ENCODE data around the gene TRPM8. TPM values are rescaled to one million over a fixed set of nuclear protein-coding genes. Genes with fewer than 3 reads are reported as not detected.

Gene TRPM8
- total and polyA plus RNA-seq, 2 experiments from 2014 or later, result not detected

- H3K4me2 ChIP-seq (ENCODE audit: unreplicated experiment), result no peak overlapping the region
- H4K20me1 ChIP-seq (ENCODE audit: insufficient read depth), result no peaks in the 10 kb centered on the region
- no peak for DNase-seq
- no peak overlapping the region for H3K9ac ChIP-seq
- H3K4me1 ChIP-seq (ENCODE audit: insufficient read depth), result no peaks in the 10 kb centered on the region
- peaks cover 63% of the 10 kb centered on the region for H3K27me3 ChIP-seq (replicated peaks; ENCODE audit: insufficient read depth)
- TF ChIP-seq EZH2 (IDR thresholded peaks at IDR 0.05; ENCODE audit: insufficient read depth, poor library complexity, severe bottlenecking), result no peak
- TF ChIP-seq EZH2phosphoT487 (IDR thresholded peaks at IDR 0.05; ENCODE audit: insufficient read depth, low read depth), result no peak
- H2AFZ ChIP-seq, result no peak overlapping the region
- H3K36me3 ChIP-seq (ENCODE audit: low read depth), result no peaks in the 10 kb centered on the region
- H3K4me3 ChIP-seq, result no peak overlapping the region
- WGBS, 2 experiments (ENCODE audit: low coverage in 1 of 2, low lambda C conversion rate in 2 of 2, missing lambda C conversion rate in 2 of 2), result 55 to 66% methylated on average over 7 of the region's 7 CpGs
- no peaks in the 10 kb centered on the region for H3F3A ChIP-seq (ENCODE audit: insufficient read depth)
- in situ Hi-C loops (cut with MboI), result no loop called here
- no peaks in the 10 kb centered on the region for H3K9me2 ChIP-seq (ENCODE audit: insufficient read depth)
- no peaks in the 10 kb centered on the region for H3K9me3 ChIP-seq (ENCODE audit: low read depth)
- H3K27ac ChIP-seq, result no peak overlapping the region
- no peaks in the 10 kb centered on the region for H3K79me2 ChIP-seq (ENCODE audit: insufficient read depth)
These were observed 18.9 kb downstream of the TRPM8 start for GRCh38 chr2:233936089-233936488.

DNA sequence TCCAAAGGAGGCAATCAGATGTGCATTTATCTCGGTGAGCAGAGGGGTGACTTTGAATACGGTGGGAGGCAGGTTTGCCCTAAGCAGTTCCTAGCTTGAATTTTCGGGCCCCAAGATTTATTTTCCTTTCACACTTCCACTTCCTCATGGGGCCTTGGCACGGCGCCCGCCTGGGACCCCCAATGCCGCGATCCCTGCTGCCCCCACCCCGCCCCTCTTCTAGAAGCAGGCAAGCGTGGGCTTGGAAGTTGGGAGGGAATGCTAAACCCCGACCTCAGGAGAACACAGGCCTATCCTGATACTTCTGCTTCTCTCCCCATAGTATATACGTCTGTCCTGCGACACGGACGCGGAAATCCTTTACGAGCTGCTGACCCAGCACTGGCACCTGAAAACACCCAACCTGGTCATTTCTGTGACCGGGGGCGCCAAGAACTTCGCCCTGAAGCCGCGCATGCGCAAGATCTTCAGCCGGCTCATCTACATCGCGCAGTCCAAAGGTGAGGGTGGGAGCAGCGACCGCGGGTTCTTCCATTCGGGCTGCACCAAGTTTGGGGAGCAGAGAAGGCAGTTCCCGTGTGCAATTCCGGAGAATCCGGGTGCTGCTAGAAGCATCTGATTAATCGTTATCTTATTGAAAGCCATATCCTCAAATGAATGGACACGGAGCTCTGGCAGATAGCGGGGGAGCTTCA is 21.6 kb downstream of the TRPM8 start:
- H3K4me1 ChIP-seq (ENCODE audit: insufficient read depth), result no peaks in the 10 kb centered on the region
- TF ChIP-seq EZH2phosphoT487 (IDR thresholded peaks at IDR 0.05; ENCODE audit: insufficient read depth, low read depth) (no peak), EZH2 (IDR thresholded peaks at IDR 0.05; ENCODE audit: insufficient read depth, poor library complexity, severe bottlenecking) (no peak)
- H3K36me3 ChIP-seq (ENCODE audit: low read depth), result no peaks in the 10 kb centered on the region
- H3K4me2 ChIP-seq (ENCODE audit: unreplicated experiment), result no peak overlapping the region
- no peak overlapping the region for H3K27ac ChIP-seq
- H3K79me2 ChIP-seq (ENCODE audit: insufficient read depth), result no peaks in the 10 kb centered on the region
- H3K4me3 ChIP-seq, result no peak overlapping the region
- H3F3A ChIP-seq (ENCODE audit: insufficient read depth), result no peaks in the 10 kb centered on the region
- DNase-seq, result no peak
- 14 to 15% methylated on average over 32 to 36 of the region's 36 CpGs for WGBS, 2 experiments (ENCODE audit: low coverage in 1 of 2, low lambda C conversion rate in 2 of 2, missing lambda C conversion rate in 2 of 2)
- H4K20me1 ChIP-seq (ENCODE audit: insufficient read depth), result no peaks in the 10 kb centered on the region
- no peaks in the 10 kb centered on the region for H3K9me3 ChIP-seq (ENCODE audit: low read depth)
- H3K9me2 ChIP-seq (ENCODE audit: insufficient read depth), result no peaks in the 10 kb centered on the region
- no peak overlapping the region for H3K9ac ChIP-seq
- H2AFZ ChIP-seq, result no peak overlapping the region; the same call in 1 of the 2 replicates
- peaks cover 70% of the 10 kb centered on the region for H3K27me3 ChIP-seq (replicated peaks; ENCODE audit: insufficient read depth)
- in situ Hi-C loops (cut with MboI), result no loop called here

- H3F3A ChIP-seq (ENCODE audit: insufficient read depth), result no peaks in the 10 kb centered on the region
- DNase-seq, result no peak
- no peaks in the 10 kb centered on the region for H3K9me3 ChIP-seq (ENCODE audit: low read depth)
- no peak overlapping the region for H2AFZ ChIP-seq
- in situ Hi-C loops (cut with MboI), result no loop called here
- no peak overlapping the region for H3K27ac ChIP-seq
- H3K4me3 ChIP-seq, result no peak overlapping the region
- no peak overlapping the region for H3K9ac ChIP-seq
- H3K4me1 ChIP-seq (ENCODE audit: insufficient read depth), result no peaks in the 10 kb centered on the region
- TF ChIP-seq EZH2phosphoT487 (IDR thresholded peaks at IDR 0.05; ENCODE audit: insufficient read depth, low read depth) (no peak), EZH2 (IDR thresholded peaks at IDR 0.05; ENCODE audit: insufficient read depth, poor library complexity, severe bottlenecking) (no peak)
- H4K20me1 ChIP-seq (ENCODE audit: insufficient read depth), result no peaks in the 10 kb centered on the region
- H3K79me2 ChIP-seq (ENCODE audit: insufficient read depth), result no peaks in the 10 kb centered on the region
- H3K36me3 ChIP-seq (ENCODE audit: low read depth), result no peaks in the 10 kb centered on the region
- H3K9me2 ChIP-seq (ENCODE audit: insufficient read depth), result no peaks in the 10 kb centered on the region
- peaks cover 62% of the 10 kb centered on the region for H3K27me3 ChIP-seq (replicated peaks; ENCODE audit: insufficient read depth)
- WGBS, 2 experiments (ENCODE audit: low coverage in 1 of 2, low lambda C conversion rate in 2 of 2, missing lambda C conversion rate in 2 of 2), result 56 to 57% methylated on average over 12 of the region's 12 CpGs
- no peak overlapping the region for H3K4me2 ChIP-seq (ENCODE audit: unreplicated experiment)
These were observed 23.5 kb downstream of the TRPM8 start for GRCh38 chr2:233940376-233941276.

DNA sequence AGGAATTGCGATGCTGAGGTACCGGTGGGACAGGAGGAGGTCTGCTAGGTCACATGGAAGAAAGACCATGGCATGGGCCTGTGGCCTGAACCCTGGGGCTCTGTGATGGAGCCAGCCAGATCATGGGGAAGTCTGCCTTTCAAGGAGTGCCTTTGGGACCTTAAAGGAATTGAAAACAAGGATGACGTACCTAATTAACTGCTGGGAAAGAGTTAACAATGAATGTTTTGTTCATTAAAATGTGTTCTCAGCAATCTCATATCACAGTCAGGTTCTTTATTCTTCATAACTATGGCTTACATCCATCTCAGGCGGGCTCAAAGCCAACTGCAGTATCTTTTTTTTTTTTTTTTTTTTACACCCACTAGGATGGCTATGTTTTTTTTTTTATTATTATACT is 25.6 kb downstream of the TRPM8 start:
- WGBS, 2 experiments (ENCODE audit: low coverage in 1 of 2, low lambda C conversion rate in 2 of 2, missing lambda C conversion rate in 2 of 2), result 50 to 58% methylated on average over 4 of the region's 4 CpGs
- in situ Hi-C loops (cut with MboI), result no loop called here
- no peak overlapping the region for H3K27ac ChIP-seq

More for the DNA sequence above, 25.6 kb downstream of the TRPM8 start:
- H3K4me2 ChIP-seq (ENCODE audit: unreplicated experiment), result no peak overlapping the region
- H3K36me3 ChIP-seq (ENCODE audit: low read depth), result no peaks in the 10 kb centered on the region
- no peaks in the 10 kb centered on the region for H3K79me2 ChIP-seq (ENCODE audit: insufficient read depth)
- H4K20me1 ChIP-seq (ENCODE audit: insufficient read depth), result no peaks in the 10 kb centered on the region
- H3F3A ChIP-seq (ENCODE audit: insufficient read depth), result no peaks in the 10 kb centered on the region
- H3K4me3 ChIP-seq, result no peak overlapping the region
- no peak for DNase-seq
- H3K27me3 ChIP-seq (replicated peaks; ENCODE audit: insufficient read depth), result peaks cover 44% of the 10 kb centered on the region
- no peak overlapping the region for H2AFZ ChIP-seq
- no peaks in the 10 kb centered on the region for H3K9me3 ChIP-seq (ENCODE audit: low read depth)
- TF ChIP-seq EZH2 (IDR thresholded peaks at IDR 0.05; ENCODE audit: insufficient read depth, poor library complexity, severe bottlenecking) (no peak), EZH2phosphoT487 (IDR thresholded peaks at IDR 0.05; ENCODE audit: insufficient read depth, low read depth) (no peak)
- no peak overlapping the region for H3K9ac ChIP-seq
- no peaks in the 10 kb centered on the region for H3K4me1 ChIP-seq (ENCODE audit: insufficient read depth)
- H3K9me2 ChIP-seq (ENCODE audit: insufficient read depth), result no peaks in the 10 kb centered on the region

All from GM23248 (cell line).